ENCODE measurements around the gene CBLL2.
"Not testable (repeated sequence)": the region's sequence is repeated elsewhere in the genome, so short reads cannot be mapped to it uniquely, and the experiment has no call there.

Gene CBLL2, protein sequence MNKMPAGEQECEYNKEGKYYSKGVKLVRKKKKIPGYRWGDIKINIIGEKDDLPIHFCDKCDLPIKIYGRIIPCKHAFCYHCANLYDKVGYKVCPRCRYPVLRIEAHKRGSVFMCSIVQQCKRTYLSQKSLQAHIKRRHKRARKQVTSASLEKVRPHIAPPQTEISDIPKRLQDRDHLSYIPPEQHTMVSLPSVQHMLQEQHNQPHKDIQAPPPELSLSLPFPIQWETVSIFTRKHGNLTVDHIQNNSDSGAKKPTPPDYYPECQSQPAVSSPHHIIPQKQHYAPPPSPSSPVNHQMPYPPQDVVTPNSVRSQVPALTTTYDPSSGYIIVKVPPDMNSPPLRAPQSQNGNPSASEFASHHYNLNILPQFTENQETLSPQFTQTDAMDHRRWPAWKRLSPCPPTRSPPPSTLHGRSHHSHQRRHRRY

DNA sequence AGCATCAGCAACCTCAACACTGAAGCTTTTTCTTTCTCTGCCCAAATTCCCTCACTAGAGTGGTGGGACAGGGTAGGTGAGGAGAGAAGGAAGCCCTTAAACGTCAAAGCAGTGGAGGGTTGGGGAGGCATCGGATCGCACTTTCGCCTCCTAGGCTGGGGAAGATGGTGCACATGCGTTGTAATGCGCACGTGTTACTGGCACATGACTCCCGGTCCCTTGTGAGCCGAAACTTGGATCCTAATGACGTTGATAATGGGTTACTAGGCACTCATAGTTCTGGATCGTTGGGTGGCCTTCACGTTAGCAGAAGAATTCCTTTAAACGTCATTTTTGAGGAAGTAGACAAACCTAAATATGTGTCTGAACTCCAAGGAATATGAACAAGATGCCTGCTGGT, at the start of gene CBLL2:
CBLL2 (plus strand) TSS at position 301 of the 400 bp plus-strand sequence; CDS start at position 380, 79 bp downstream.
- DNase-seq (ENCODE audit: low read depth in 2 of 2): no peak

DNA sequence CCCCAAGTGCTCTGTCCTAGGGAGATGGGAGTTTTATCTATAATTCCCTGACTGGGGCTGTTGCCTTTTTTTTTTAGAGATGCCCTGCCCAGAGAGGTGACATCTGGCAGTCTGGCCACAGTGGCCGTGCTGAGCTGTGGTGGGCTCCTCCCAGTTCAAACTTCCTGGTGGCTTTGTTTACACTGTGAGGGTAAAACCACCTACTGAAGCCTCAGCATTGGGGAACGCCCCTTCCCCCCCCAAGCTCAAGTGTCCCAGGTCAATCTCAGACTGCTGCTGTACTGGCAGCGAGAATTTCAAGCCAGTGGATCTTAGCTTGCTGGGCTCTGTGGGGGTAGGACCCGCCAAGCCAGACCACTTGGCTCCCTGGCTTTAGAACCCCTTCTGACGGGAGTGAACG, 38.3 kb upstream of the CBLL2 start:
- no peak for DNase-seq (ENCODE audit: low read depth in 2 of 2)

DNA sequence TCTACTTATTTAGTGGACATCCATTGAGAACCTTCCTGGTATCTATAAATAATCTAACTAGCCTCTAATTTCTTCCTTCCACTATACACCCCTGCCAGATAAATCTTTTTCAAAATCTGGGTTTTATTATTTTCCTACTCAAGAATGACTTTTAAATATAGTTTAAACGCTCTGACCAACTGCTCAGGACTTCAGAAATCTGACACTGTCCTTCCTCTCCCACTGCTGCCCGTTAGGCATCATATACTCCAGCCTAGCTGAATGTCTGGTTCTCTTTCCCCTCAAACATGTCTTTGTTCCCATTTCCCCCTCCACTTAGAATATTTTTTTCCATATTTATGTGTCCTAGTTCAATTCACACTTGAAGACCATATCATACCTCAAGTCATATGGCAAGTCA, 35.2 kb upstream of the CBLL2 start:
- DNase-seq (ENCODE audit: low read depth in 2 of 2): no peak

DNA sequence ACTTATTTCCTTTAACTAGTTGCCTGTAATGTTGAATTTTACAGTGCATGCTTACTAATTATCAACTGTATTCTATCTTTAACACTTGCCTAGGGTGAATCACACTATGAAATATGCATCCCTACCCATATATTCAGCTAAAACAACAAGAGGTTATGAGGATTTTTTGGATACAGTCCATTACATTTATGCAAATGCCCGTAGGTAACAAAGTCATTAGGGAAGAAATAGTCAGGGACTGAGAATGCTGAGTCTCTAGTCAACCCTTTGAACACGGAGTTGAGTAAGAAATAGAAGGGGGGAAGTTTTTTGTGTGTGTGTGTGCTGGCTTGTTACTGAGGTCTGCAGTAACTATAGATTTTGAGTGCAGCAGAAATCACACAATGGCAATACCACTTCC, 26.1 kb upstream of the CBLL2 start:
- DNase-seq (ENCODE audit: low read depth in 2 of 2): no peak

DNA sequence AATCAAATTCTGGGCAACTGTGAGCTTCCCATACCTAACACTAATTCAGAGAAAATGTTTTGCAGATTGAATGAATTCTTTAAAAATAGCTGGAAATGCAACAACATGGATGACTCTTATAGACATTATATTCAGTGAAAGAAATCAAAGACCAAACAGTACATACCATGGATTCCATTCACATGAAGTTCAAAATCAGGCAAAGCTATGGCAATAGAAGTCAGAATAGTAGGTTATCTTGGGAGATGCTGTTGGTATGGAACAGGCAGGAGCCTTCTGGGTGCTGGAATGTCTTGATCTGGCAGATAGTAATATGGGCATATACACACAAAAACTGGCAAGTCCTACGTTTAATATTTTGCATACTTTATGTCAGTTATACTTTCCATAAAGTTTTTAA, 25.5 kb upstream of the CBLL2 start:
- no peak for DNase-seq (ENCODE audit: low read depth in 2 of 2)

DNA sequence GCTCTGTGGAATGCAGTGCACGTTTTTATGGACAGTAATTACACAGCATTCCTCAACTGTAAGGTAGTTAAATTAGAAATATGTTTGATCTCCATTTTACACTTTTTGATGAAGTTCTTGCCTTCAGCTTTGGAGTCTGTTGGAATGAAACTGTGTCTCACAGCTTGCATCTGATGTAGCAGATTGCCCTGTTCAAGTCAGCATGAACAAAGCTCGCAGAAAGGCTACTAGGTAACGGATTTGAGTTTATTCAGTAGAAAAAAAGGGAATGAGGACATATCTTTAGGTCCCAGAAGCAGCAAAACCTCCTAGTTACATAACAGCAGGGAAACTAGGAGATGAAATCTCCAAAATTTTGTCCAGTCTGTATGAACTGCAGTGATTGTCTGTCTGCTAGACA, 24.3 kb upstream of the CBLL2 start:
- no peak for DNase-seq (ENCODE audit: low read depth in 2 of 2)

DNA sequence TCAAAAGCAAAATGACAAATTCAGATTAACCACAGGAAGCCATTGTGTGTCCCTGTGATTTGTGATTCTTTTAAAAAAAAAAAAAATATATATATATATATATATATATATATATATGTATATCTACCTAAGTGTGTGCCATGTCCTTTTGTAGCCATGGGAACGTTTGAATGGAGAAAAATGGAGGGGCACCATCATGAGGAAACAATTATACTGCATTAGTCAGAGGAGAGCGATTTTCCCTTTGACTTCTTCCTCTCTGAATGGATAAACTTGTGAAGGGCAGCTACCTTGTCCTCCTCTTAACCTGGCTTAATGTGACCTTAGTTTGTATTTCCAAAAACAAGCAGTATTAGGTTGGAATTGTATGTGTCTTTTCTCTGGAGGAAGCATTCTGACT, 23.3 kb upstream of the CBLL2 start:
- DNase-seq (ENCODE audit: low read depth in 2 of 2): no peak

DNA sequence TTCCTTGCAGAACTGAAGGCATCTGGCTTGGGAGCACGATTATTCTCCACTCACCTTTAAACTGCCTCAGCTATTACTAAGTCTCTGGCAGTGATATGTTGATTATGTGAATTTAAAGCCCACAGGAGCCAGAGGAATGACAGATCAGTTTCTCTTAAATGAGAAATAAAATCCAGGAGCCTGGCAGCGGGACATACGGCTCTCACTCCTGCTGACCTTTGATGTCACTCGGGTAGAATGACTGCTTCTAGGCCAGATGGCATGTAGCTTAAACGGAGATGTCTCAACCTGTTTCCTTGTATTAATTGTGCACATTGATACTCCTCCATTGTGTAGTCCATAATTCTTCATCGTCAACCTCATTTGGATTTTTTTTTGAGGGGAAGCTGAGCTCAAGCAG, 4.0 kb upstream of the CBLL2 start:
- no peak for DNase-seq (ENCODE audit: low read depth in 2 of 2)

DNA sequence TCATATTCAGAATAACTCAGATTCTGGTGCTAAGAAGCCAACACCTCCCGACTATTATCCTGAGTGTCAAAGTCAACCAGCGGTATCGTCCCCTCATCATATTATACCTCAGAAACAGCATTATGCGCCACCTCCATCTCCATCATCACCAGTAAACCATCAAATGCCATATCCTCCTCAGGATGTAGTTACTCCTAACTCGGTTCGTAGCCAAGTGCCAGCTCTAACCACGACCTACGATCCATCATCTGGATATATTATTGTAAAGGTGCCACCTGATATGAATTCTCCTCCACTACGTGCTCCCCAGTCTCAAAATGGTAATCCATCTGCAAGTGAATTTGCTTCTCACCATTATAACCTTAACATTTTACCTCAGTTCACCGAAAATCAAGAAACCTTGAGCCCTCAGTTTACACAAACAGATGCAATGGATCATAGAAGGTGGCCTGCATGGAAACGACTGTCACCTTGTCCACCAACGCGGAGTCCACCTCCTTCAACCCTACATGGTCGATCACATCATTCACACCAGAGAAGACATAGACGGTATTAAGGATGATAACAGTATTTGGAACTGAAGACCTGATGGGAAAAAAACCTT, 1.1 kb downstream of the CBLL2 start:
- DNase-seq (ENCODE audit: low read depth in 2 of 2): no peak

DNA sequence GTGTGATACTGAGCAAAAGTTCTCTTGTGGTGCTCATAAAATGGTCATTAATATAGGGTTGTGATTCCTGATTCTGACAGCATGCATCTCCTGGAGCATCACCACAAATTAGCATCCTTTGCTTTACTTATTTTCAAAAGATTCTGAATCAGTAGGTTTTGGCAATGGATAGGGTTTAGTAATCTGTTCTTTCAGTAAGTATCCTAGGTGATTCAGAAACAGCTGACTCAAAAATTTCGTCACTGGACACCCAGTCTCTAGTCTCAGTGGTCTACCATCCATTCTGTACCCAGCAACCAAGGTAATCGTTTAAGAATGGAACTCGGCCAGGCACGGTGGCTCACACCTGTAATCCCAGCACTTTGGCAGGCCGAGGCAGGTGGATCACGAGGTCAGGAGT, 4.1 kb downstream of the CBLL2 start:
- no peak for DNase-seq (ENCODE audit: low read depth in 2 of 2)

DNA sequence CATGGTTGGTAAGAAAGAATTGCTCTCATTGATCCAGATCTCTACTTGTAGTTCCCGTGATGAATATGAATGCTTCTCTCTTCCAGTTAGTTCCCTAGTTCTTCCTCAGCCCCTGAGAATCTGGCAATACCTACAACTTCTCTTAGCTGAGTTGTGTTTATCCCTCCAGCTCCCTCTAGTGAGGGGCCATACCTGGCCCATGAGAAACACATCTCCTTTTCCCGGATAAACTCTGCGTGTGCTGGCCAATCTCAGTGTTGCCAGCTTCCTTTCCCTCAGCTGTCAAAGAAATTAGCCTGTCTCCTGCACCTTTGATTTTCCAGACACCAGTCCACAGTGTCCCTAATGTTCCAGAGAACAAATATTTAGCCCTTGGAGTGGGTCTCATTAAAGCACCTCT, 5.7 kb downstream of the CBLL2 start:
- DNase-seq (ENCODE audit: low read depth in 2 of 2): no peak

DNA sequence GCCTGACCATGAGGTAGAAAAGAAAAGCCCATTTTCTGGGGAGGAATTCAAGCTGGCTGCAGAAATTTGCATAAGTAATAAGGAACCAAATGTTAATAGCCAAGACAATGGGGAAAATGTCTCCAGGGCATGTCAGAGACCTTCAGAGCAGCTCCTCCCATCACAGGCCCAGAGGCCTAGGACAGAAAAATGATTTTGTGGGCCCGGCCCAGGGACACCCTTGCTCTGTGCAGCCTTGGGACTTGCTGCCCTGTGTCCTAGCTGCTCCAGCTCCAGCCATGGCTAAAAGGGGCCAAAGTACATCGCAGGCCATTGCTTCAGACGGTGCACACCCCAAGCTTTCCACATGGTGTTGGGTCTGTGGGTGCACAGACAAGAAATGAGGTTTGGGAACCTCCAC, 16.5 kb downstream of the CBLL2 start:
- not testable (repeated sequence) for DNase-seq (ENCODE audit: low read depth in 2 of 2)

DNA sequence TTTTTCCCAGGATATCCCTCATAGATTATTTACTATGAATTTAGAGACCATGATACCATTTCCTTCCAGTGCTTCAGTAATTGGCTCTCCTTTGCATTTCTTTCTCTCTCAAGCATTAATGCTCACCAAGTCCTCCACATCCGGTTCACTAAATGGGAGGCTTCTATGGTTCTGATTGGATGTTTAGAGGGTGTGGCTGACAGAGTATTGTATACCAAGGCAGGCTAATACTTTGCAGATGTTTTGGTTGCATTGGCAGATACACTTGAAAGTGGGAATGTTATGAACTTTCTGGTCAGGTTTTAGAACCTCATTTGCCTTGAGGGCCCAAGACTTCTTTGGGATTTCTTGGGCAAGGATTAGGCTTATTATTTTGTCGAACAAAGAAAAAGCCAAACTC, 24.2 kb downstream of the CBLL2 start:
- DNase-seq (ENCODE audit: low read depth in 2 of 2): no peak

DNA sequence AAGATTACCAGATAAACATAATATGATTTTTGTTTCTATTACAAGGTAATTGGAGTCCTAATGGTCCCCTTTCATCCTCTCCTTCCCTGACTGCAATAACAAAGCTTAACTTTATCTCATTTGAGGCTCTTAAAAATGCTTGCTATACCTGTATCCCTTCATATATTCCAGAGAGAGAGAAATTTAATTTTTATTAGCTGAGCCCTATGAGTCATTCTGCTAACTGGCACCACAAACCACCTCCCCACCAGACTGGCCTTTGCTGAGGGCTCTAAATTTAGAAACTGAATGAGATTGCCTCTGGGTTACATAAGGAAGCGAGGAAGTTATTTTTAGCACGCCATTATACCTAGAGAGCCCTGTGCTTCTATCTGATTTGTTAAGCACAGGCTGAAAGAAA, 27.4 kb downstream of the CBLL2 start:
- no peak for DNase-seq (ENCODE audit: low read depth in 2 of 2)

DNA sequence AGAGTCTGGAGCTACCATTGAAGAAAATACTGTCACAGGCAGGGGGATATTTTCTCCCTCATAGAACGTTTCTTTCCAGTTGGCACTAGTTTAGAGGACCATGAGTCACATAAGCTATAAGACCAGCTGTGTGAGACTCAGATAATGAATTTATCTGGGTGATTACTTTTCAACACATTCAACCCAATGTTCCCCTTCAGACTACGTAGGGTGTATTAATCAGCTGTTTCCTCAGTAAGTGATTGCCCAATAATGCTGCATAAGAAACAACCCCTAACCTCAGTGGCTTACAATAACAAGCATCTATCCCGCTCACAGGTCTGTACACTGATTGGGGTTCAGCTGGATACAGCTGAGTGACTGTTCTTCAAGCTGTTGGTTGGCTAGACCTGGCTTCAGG, 38.1 kb downstream of the CBLL2 start:
- no peak for DNase-seq (ENCODE audit: low read depth in 2 of 2)

DNA sequence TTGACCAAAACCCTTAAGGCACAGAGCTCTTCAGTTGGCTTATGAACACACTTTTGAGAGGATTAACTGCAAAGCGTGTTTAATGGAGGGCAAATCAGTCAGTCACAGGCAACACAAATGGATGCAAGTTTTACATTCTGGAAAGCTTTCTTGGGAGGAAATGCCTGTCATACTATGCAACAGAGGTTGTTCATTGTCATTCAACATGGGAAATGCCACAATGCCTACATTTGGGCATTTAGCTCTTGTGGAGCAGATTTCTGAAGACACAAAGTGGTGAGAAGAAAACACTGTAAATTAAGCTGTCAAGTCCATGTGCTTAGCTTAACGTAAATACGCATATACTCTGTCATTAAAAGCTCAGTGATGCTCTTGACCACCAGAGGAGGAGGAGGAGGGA, 41.1 kb downstream of the CBLL2 start:
- no peak for DNase-seq (ENCODE audit: low read depth in 2 of 2)

DNA sequence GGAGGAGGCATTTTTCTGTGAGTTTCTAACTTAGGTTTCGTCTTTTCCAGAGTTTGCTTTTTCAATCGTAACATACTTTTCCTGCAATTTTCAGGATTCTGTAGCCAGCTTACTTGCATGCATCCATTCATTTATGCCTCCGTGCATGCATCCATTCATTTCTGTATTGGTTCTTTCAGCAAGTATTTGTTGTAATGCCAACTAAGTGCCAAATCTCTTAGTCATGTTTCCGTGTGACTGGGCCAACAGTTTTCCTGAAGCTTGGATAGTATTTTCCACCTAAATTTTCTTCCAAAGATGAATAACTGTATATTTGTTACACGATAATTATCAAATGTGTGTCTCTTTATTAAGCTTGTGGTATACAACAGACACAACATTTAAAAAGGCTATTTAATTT, 41.5 kb downstream of the CBLL2 start:
- DNase-seq (ENCODE audit: low read depth in 2 of 2): no peak

DNA sequence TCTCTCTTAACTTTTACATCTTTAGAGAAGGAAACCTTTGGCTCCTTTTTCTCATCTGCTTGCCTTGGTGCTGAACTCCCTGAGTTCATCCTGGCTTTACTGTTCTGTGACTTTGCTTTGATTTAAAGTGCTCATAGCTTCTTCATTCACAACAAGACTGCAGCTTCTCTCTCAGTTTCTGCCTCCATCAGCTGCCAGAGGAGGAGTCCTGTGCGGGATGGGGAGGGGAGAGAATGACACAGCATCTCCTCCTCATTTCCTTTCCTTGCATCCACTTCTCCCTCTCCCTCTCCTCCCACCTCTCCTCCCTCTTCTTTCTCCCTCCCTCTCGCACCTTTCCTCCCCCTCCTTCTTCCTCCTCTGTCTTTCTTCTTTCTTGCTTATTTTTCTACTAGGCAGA, 42.0 kb downstream of the CBLL2 start:
- no peak for DNase-seq (ENCODE audit: low read depth in 2 of 2)

DNA sequence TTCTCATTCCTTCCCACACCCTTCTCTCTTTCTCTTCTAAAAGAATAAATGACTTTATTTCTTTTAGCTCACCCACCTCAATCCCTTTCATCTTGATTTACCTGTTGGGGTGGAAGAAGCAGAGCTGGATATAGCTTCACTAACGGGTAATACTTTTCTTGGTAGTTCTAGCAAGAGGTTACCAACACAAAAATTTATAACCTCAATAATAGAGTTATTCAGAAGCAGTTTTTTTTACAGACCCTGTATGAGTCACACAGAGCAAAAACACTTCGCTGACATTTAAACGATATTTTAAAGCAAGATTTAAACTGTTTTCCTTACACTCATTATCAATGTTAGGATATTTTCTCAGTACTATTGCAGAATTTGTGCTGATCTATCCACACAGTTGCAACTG, 42.4 kb downstream of the CBLL2 start:
- no peak for DNase-seq (ENCODE audit: low read depth in 2 of 2)

DNA sequence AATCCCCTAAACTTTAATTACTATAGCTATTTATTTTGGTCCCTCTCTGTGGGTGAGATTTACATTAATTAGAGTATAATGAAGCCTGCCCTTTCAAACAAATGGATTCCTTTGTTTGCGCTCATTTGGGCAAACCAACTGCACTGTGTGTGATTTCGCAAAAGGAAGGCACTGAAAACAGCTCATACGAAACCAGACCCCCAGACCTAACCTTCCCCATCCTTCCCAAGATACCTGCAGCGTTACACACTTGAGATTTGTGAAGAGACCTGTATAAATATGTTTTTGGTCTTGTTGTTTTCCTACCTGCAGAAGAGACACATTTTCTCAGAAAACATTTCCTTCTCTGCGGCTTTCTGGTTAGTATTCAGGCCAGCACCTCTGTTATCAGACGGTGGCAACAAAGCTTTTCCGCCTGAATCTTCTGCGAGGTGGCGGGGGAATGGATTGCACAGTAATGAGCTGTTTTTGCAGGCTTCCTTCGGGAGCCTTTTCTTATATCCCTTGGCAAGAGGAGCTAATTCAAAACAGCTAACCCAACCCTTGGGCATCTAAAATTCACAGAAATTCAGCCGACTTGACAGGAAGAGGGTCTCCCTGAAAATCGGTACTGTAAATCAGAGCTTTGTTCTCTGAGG, 47.6 kb downstream of the CBLL2 start:
- no peak for DNase-seq (ENCODE audit: low read depth in 2 of 2)

DNA sequence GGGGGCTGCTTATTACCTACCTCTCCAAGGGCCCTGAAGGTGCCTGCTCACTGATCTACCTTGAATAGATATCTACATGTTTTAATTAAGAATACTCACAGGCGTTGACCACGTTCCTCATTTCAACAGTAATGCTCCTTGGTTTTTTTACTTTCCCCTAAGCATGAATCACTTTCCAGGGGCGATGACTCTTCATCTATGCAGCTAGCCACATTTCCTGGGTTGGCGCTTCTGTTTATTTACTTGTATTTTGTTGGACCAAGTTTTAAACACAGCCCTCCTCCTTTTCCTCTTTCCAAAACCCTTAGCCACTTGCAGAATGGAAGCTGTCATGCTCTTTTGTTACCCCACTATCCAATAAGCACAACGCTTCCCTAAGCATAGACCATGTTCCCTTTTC, 50.8 kb downstream of the CBLL2 start:
- no peak for DNase-seq (ENCODE audit: low read depth in 2 of 2)

Data from stimulated activated CD4-positive, alpha-beta T cell treated with anti-CD3 and anti-CD28 coated beads, Interleukin-4, amount 100 ng/mL, for 48 hours (primary cell).